Heart right ventricle (tissue), 16 donors: ENCODE measurements around the gene ABCA7. TPM values are rescaled to one million over a fixed set of nuclear protein-coding genes. Genes with fewer than 3 reads are reported as not detected.
A peak's percentile ranks its signal among the peaks of the same experiment; 100 is the strongest.

Source experiments
- ATAC-seq, 8 donors: fragments of 200-7000 bp; cut with Tn5 transposase; one replicate each; pipeline ENCODE4 v1.9.1; 2020; ENCODE audit warnings: mild to moderate bottlenecking in 8 of 8, moderate library complexity in 8 of 8, moderate number of reproducible peaks in 1 of 8
- DNase-seq, 2 donors: peaks; one replicate each; pipeline ENCODE4 v3.0.0-alpha.2; 2020
- H3K27ac ChIP-seq, 10 donors: fragments of 200-600 bp; sonication (generic) in 2 of 10; one replicate each; pipeline versions ENCODE4 v1.5.0 to v1.8.0; 2020 to 2022; ENCODE audit warnings: mild to moderate bottlenecking in 3 of 10
- H3K27me3 ChIP-seq, 7 donors: fragments of 200-600 bp; one replicate each; pipeline ENCODE4 v1.8.0; 2021 to 2022; ENCODE audit warnings: mild to moderate bottlenecking in 2 of 7
- H3K36me3 ChIP-seq, 9 donors: fragments of 200-600 bp; sonication (generic) in 1 of 9; one replicate each; pipeline versions ENCODE4 v1.5.0 to v1.8.0; 2020 to 2022; ENCODE audit warnings: mild to moderate bottlenecking in 2 of 9
- H3K4me1 ChIP-seq, 9 donors: fragments of 200-600 bp; sonication (generic) in 1 of 9; one replicate each; pipeline versions ENCODE4 v1.5.0 to v1.8.0; 2020 to 2022; ENCODE audit warnings: mild to moderate bottlenecking in 4 of 9
- H3K4me3 ChIP-seq, 10 donors: fragments of 200-600 bp; sonication (generic) in 2 of 10; one replicate each; pipeline versions ENCODE4 v1.5.0 to v1.8.0; 2020 to 2022; ENCODE audit warnings: mild to moderate bottlenecking in 7 of 10, moderate library complexity in 2 of 10
- H3K9me3 ChIP-seq, 11 donors: fragments of 200-600 bp in 10 of 11; sonication (generic) in 2 of 11; one replicate each; pipeline versions ENCODE4 v1.5.0 to v1.8.0; 2013 to 2022; ENCODE audit warnings: mild to moderate bottlenecking in 2 of 11, control low read depth in 1 of 11, moderate library complexity in 1 of 11
- WGBS, 2 donors: extraction: QIAGEN DNeasy Blood & Tissue Kit; methylation state at CpG; one replicate each; pipeline ENCODE4 v1.1.7; 2013; ENCODE audit warnings: inconsistent platforms in 1 of 2; 5-methylcytosine and 5-hydroxymethylcytosine counted together
- intact Hi-C, 10 donors: fragments of 100-400 bp; cut with DNase I; formaldehyde crosslinking; loops; one replicate each; pipeline versions ENCODE4 v1.11.1 to v1.14.2; 2022
- polyA plus RNA-seq, 2 donors: library from polyadenylated mRNA; stranded (reverse); fragments of 200-250 nt; gene quantifications; one replicate each; pipeline ENCODE4 v1.2.3, GENCODE V29; 2013
- total RNA-seq, 10 donors: library from RNA; stranded (reverse); fragmentation: NEBNext Ultra II Directional in 3 of 10; extraction: Animal tissue kit (Norgen Biotek cat#: 25700) in 3 of 10; gene quantifications; one replicate each; pipeline versions ENCODE4 v1.2.1 to v1.2.4, GENCODE V29; 2021 to 2023
- TF ChIP-seq, protein P1 (sequence below), 9 donors: fragments of 200-600 bp; sonication (generic) in 2 of 9; IDR thresholded peaks; one replicate each; pipeline versions ENCODE4 v1.5.0 to v1.8.0; 2021 to 2022; ENCODE audit warnings: antibody characterized with exemption in 9 of 9, mild to moderate bottlenecking in 5 of 9, moderate library complexity in 1 of 9
- donor health status: Arrhythmogenic right ventricular cardiomyopathy.
- donor health status: ischemic (EF 13 %, LVEDD 7.1; RV severe dilation, severe dysfunction).
- donor health status: healthy with polysubstance abuse.
- donor health status: DM: no; HTN: yes; CAD: no.
- donor health status: DM: no; HTN: no; CAD: no.
- donor health status: ischemic (EF 25% LVEDD 6.9; RV normal size, moderate dysfunction).
- donor health status: ischemic (EF 25% LVEDD 5.7; RV mildly dilated, moderate dysfunction).
- donor health status: healthy.
- donor health status: DM: yes; HTN: yes; CAD: no.
- donor health status: Ischemic cardiomyopathy.
- donor health status: ischemic (EF 35%, LVEDD 5.7; RV mildly dilated, moderate dysfunction).
- donor health status: nonischemic (EF 11% LVEDD 7.7; RV severe dilation, severe dysfunction).
- donor health status: DM: yes; HTN: yes; CAD: no.
- donor health status: PGD.
- donor health status: ischemic (EF 29% LVEDD 5.4; RV normal size, mild dysfunction).
- donor health status: nonischemic (EF 23%, LVEDD 6.1; RV moderate dilation, normal function).

The ABCA7 gene
- total and polyA plus RNA-seq, 12 donors = 2.7 to 23.4 (median 5.6) TPM

DNA sequence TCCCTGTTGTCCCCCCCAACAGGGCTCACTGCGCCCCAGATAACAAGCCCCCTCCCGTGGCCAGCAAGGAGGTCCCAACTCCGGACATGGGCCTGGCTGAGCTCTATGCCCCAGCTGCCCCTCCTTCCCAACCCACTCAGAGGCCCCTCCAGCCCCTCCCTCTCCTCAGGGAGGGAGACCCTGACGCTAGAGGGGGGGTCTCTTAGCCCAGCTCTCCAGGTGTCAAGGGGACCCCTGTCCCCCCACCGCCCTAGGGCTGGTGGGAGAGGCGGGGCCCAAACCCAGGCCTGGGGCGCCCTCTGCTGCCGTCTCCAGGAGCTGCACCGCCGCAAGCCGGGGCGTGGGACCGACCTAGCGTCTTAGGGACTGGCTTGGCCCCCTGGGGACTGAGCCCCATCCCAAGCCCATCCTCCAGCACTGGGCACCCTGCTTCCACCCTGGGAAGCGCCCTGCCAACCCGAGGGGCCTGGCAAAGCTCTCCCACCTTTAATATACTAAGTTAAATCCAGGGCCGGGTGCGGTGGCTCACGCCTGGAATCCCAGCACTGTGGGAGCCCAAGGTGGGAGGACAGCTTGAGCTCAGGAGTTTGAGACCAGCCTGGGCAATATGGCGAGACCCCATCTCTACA is 38.3 kb upstream of the ABCA7 start:
- Histone ChIP-seq H3K4me1 (peaks cover under 1 to 19% (median 13%) of the 10 kb centered on the region in 9 donors), H3K27me3 (peaks cover 21 to 70% (median 54%) of the 10 kb centered on the region in 7 donors), H3K4me3 (no peak overlapping the region), H3K9me3 (no peaks in the 10 kb centered on the region), H3K27ac (no peak overlapping the region), H3K36me3 (no peaks in the 10 kb centered on the region)
- ATAC-seq = peak; percentile 46 to 77 (median 65)
- DNase-seq = peak in 1 of 2 donors; percentile 68
- TF ChIP-seq, protein P1, sequence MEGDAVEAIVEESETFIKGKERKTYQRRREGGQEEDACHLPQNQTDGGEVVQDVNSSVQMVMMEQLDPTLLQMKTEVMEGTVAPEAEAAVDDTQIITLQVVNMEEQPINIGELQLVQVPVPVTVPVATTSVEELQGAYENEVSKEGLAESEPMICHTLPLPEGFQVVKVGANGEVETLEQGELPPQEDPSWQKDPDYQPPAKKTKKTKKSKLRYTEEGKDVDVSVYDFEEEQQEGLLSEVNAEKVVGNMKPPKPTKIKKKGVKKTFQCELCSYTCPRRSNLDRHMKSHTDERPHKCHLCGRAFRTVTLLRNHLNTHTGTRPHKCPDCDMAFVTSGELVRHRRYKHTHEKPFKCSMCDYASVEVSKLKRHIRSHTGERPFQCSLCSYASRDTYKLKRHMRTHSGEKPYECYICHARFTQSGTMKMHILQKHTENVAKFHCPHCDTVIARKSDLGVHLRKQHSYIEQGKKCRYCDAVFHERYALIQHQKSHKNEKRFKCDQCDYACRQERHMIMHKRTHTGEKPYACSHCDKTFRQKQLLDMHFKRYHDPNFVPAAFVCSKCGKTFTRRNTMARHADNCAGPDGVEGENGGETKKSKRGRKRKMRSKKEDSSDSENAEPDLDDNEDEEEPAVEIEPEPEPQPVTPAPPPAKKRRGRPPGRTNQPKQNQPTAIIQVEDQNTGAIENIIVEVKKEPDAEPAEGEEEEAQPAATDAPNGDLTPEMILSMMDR (IDR thresholded peaks at IDR 0.05) = peak; percentile 77 to 96 (median 90)
- WGBS, 2 donors = 12% methylated on average over 20 of the region's 20 CpGs
- intact Hi-C loops = loop anchor here in 1 of 10 donors (1.0 kb wide), 1 partner anchor 80 kb away; no protein-coding TSS in a partner anchor

DNA sequence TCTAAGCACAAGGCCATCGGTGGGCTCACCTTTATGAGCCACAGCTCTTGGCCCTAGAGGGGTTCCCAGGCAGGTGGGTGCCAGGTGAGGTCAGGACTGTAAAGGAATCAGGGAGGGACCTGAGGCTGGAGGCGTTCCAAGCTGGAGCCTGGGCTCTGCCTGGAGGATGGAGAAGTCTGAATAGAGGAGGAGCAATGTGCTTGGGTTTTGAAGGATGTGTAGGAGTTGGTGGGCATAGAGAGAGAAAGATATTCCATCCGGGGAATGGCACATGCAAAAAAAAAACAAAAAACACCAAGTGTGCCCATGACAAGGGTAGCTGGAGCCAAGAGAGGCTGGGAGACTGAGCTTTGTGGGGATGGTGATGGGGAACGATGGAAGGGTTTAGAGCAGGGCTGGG is 37.3 kb upstream of the ABCA7 start:
- intact Hi-C loops = no loop called here
- TF ChIP-seq, protein P1 (IDR thresholded peaks at IDR 0.05) = no peak
- H3K4me3 ChIP-seq = no peak overlapping the region

DNA sequence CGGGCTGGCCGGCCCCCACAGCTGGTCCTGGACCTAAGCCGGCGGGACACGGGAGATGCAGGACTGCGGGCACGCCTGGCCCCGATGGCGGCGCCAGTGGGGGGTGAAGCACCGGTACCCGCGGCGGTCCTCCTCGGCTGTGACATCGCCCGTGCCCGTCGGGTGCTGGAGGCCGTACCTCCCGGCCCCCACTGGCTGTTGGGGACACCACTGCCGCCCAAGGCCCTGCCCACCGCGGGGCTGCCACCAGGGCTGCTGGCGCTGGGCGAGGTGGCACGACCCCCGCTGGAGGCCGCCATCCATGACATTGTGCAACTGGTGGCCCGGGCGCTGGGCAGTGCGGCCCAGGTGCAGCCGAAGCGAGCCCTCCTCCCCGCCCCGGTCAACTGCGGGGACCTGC is 36.6 kb upstream of the ABCA7 start:
- Histone ChIP-seq H3K27ac (no peak overlapping the region), H3K4me1 (peaks cover 0 to 18% (median 12%) of the 10 kb centered on the region in 9 donors), H3K4me3 (no peak overlapping the region), H3K36me3 (peaks cover 0 to under 1% (median 0%) of the 10 kb centered on the region in 9 donors), H3K27me3 (peaks cover 16 to 53% (median 38%) of the 10 kb centered on the region in 7 donors), H3K9me3 (no peaks in the 10 kb centered on the region)
- intact Hi-C loops = no loop called here
- ATAC-seq = no peak
- no peak for DNase-seq
- TF ChIP-seq, protein P1 (IDR thresholded peaks at IDR 0.05) = no peak
- 87 to 89% methylated on average over 32 to 37 of the region's 37 CpGs for WGBS, 2 donors

More for the DNA sequence above, 37.3 kb upstream of the ABCA7 start:
- Histone ChIP-seq H3K36me3 (no peaks in the 10 kb centered on the region), H3K27me3 (peaks cover 16 to 60% (median 45%) of the 10 kb centered on the region in 7 donors), H3K27ac (no peak overlapping the region), H3K9me3 (no peaks in the 10 kb centered on the region), H3K4me1 (peaks cover 0 to 18% (median 12%) of the 10 kb centered on the region in 9 donors)
- no peak for DNase-seq
- 80 to 87% methylated on average over 4 of the region's 4 CpGs for WGBS, 2 donors
- ATAC-seq = no peak

DNA sequence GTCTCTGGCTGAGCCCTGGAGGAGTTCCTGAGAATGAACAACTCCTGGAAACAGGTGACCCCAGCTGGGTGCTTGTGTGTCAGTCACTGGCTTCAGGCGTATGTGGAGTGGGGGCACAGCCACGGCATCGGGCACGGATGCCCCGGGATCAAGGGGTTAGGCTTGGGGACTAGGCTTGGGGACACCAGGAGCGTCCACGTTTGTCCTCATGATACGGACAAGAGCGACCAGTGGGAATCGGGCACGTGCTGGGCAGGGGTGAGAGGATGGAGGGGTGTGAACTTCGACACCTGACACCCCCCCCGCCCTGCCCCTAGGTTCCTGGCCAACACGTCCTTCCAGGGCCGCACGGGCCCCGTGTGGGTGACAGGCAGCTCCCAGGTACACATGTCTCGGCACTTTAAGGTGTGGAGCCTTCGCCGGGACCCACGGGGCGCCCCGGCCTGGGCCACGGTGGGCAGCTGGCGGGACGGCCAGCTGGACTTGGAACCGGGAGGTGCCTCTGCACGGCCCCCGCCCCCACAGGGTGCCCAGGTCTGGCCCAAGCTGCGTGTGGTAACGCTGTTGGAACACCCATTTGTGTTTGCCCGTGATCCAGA is 35.6 kb upstream of the ABCA7 start:
- TF ChIP-seq, protein P1 (IDR thresholded peaks at IDR 0.05) = no peak
- no peak overlapping the region for H3K27ac ChIP-seq
- intact Hi-C loops = no loop called here
- no peak for ATAC-seq
- DNase-seq = no peak
- WGBS, 2 donors = 76% methylated on average over 32 of the region's 32 CpGs
- H3K4me1 ChIP-seq = peaks cover 0 to 18% (median 12%) of the 10 kb centered on the region in 9 donors
- peaks cover 14 to 44% (median 29%) of the 10 kb centered on the region in 7 donors for H3K27me3 ChIP-seq
- no peaks in the 10 kb centered on the region for H3K9me3 ChIP-seq
- H3K4me3 ChIP-seq = no peak overlapping the region
- H3K36me3 ChIP-seq = peaks cover 0 to 6% (median 0%) of the 10 kb centered on the region in 9 donors
